A204.1 (cell line): ENCODE data around the gene FBLN2.

Source experiments
- FAIRE-seq: peaks from 2 replicates; lab custom pipeline; 2012; peaks lifted over from hg19 to GRCh38; lab: Jason Lieb, UNC

Gene FBLN2

DNA sequence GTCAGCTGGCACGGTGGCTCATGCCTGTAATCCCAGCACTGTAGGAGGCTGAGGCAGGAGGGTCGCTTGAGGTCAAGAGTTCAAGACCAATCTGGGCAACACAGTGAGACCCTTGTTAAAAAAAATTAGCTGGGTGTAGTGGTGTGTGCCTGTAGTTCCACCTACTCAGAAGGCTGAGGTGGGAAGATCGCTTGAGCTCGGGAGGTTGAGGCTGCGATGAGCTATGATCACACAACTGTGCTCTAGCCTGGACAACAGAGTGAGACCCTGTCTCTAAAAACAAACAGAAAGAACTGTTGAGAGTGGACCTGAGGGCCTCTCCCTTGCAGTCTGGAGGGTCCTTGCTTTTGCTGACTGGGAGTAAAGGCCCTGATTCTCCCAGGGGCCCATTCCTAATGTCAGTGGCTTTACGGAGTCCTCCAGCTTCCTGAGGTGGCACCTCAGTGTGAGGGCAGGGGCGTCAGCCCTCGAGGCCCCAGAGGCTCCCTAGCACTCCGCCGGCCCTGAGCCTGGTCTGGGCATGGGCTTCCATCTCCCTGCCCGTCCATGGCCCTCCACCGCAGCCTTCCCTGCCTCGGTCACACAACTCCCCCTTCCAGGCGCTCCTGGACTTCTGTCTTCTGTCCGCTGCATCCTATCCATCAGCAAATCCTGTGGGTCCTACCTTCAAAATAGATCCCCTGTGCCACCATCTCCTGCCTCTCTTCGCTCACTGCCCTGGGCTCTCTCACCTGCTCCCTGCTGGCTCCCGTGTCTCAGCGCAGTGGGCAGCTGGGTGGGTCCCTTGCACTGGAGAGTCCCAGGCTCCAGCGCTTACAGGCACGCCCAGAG lies 19.0 kb downstream of the FBLN2 start:
- FAIRE-seq = no peak

GRCh38 chr3:13568515-13569028 lies 19.6 kb downstream of the FBLN2 start:
- no peak for FAIRE-seq

DNA sequence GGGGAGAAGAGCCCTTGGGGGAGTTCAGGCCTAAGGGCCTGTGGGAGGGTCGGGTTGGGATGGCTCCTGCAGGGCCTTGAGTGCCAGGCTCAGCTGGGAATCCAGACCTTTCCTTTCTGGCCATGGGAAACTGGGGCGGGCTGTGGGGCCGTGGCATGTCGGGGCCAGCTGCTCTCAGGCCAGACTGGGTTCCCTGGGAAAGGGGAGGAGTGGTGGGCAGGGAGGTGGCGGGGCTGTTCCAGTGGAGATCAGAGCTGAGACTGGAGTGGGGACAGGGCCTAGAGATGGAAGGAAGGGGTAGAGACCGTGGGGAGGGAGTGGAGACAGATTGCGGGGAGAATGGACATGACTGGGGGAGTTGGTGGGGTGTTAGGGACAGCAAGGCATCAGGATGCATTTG lies 20.3 kb downstream of the FBLN2 start:
- FAIRE-seq = no peak

DNA sequence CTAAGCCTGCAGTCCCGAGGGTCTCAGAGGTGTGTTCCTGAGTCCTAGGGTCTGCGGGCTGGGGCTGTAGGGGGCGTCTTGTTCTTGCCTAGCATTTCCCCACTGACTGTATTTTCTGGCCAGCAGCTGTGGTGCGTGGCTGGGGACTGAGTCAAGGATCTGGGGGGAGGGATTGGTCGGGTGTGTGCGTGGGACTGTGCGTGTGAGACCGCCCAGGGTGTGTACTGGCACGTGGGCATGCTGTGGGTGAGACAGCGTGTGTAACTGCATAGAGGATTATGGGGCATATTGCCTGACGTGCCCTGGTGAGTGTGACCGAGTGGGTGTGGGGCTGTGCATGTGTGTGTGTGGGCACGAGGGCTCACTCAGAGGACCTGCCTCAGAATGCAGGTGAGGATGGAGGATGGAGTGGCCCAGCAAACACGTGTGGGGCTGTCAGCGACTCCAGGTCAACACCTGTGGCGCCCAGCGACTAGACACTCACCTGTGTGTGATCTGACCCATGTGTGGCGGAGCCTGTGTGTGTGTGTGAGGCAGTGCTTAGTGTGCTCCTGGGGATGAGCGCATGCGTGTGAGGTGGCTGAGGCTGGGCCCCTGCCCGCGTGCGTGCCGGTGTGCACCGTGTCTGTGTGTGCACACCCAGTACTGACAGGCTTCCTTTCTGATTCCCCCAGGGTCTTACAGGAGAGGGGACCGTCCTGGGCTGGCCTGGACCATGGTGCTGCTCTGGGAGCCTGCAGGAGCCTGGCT lies 20.9 kb downstream of the FBLN2 start:
- no peak for FAIRE-seq

- no peak for FAIRE-seq
Observed at GRCh38 chr3:13570391-13571194, 21.7 kb downstream of the FBLN2 start.

- no peak for FAIRE-seq
Observed at GRCh38 chr3:13571264-13571663, 22.3 kb downstream of the FBLN2 start.

GRCh38 chr3:13571831-13572750 lies 23.2 kb downstream of the FBLN2 start:
- no peak for FAIRE-seq

DNA sequence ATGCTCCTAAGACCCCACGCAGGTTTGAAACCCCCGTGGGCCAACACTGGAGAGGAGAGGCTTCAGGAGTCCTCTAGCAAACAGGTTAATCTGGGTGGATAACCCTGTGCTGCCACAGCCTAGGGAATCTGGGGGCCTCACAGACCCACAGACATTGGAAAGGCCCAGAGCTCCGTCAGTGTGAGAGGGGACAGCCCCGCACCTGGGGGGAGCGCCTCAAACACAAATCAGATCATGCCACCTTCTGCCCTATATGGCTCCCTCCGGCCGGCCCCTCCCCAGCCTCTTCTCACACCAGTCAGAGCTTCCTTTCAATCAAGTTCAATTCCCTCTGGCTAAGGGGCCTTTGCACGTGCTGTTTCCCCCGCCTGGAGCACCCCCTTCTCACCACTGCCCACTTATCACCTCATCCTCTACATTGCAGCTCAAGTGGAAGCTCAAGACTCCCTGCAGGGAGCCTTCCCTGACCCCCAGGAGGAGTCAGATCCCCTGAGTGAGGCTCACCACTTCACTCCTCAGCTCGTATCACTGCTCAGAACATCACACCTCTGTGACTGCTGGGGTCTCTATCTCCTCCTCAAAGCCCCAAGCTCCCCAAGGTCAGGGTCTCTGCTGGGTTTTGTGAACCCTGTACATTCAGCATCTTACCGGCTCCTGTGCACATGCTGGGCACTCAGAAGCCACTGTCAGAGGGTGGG lies 24.1 kb downstream of the FBLN2 start:
- no peak for FAIRE-seq

GRCh38 chr3:13574083-13574797 lies 25.3 kb downstream of the FBLN2 start:
- FAIRE-seq = no peak

DNA sequence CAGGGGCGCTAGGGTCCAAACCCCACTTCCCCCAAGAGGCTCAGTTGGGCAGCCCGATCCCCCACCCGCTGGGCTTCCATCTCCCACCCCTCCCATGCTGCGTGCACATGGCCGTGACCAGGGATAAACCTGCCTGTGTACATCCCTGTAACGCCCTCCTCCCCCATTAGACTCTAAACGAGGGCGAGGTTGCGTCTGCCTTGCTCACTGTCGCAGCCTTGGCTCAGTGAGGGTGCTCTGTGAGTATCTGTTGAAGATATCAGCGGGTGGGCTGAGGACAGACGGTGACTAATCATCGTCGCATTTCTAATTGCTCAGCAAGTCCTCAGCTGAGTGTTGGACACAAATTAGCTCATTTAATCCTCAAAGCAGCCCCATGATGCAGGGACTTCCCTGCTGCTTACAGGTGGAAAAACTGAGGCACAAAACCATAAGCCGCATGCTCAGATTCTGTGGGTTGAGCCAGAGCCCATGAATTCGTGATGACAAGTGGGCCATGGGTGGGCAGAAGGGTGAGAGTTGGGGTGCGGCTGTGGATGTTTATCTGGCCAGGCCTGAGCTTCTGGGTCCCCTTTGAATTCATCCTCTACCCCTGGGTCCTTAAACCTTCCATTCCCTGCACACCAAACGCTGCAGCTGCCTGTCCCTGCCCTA lies 26.0 kb downstream of the FBLN2 start:
- no peak for FAIRE-seq

GRCh38 chr3:13575459-13576061 lies 26.6 kb downstream of the FBLN2 start:
- no peak for FAIRE-seq

GRCh38 chr3:13577181-13578121 lies 28.5 kb downstream of the FBLN2 start:
- no peak for FAIRE-seq

GRCh38 chr3:13578251-13578650 lies 29.3 kb downstream of the FBLN2 start:
- no peak for FAIRE-seq

- no peak for FAIRE-seq
Observed at GRCh38 chr3:13579063-13579462, 30.1 kb downstream of the FBLN2 start.

GRCh38 chr3:13580256-13581023 lies 31.5 kb downstream of the FBLN2 start:
- FAIRE-seq = no peak

DNA sequence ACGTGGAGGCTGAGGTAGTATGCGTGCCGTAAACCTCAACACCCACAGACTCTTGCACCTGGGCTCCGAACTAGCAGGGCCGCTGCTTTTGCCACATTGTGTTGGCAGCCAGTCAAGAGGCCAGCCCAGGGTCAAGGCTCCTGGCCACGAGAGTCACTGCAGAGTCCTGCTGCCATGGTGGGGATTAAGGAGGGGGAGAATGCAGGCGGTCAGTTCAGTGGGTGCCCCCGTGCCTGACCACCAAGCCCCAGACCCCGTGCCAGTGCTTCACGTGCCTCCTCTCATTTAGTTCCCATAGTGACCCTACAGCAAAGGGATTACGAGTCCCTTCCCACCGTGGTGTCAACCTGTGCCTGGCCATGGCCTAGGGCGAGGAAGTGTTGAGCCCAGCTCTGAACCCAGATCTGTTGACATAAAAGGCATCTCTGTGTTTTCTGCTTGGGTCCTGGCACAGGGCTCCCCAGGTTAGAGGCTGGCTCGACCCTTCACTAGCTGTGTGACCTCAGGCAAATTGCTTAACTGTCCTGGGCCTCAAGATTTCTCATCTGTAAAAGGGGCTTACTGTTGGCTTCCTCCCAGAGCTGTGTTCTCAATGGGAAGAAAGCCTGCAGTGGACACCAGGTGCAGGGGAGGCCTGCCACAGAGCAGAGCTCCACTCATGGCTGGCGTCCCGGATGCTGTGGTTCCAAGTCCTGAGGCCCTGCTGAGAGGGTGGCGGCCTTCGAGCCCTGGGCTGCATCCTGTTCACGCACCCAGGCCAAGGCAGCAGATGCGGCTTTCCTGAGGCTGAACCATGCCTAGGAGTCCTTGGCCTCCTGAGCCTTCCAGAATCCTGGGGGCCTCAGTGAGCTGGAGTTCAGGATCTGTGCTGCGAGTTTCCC lies 32.8 kb downstream of the FBLN2 start:
- FAIRE-seq = no peak
